Measurements from ENCODE around the gene SRC. TPM values are rescaled to one million over a fixed set of nuclear protein-coding genes. Genes with fewer than 3 reads are reported as not detected.

SRC gene
- total and polyA plus RNA-seq, 8 donors: 37.4 to 93.0 (median 71.5) TPM

- H3K27ac ChIP-seq: no peak overlapping the region
- no peaks in the 10 kb centered on the region for H3K27me3 ChIP-seq
- intact Hi-C loops (cut with DNase I): no loop called here
- ATAC-seq: no peak
- no peak overlapping the region for H3K4me3 ChIP-seq
- DNase-seq: no peak
- TF ChIP-seq, protein P1, sequence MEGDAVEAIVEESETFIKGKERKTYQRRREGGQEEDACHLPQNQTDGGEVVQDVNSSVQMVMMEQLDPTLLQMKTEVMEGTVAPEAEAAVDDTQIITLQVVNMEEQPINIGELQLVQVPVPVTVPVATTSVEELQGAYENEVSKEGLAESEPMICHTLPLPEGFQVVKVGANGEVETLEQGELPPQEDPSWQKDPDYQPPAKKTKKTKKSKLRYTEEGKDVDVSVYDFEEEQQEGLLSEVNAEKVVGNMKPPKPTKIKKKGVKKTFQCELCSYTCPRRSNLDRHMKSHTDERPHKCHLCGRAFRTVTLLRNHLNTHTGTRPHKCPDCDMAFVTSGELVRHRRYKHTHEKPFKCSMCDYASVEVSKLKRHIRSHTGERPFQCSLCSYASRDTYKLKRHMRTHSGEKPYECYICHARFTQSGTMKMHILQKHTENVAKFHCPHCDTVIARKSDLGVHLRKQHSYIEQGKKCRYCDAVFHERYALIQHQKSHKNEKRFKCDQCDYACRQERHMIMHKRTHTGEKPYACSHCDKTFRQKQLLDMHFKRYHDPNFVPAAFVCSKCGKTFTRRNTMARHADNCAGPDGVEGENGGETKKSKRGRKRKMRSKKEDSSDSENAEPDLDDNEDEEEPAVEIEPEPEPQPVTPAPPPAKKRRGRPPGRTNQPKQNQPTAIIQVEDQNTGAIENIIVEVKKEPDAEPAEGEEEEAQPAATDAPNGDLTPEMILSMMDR (IDR thresholded peaks at IDR 0.05): no peak
- H3K4me1 ChIP-seq: no peaks in the 10 kb centered on the region
- H3K9me3 ChIP-seq: no peaks in the 10 kb centered on the region
- H3K36me3 ChIP-seq: no peaks in the 10 kb centered on the region
Observed at GRCh38 chr20:37443596-37443995, 97.7 kb downstream of the SRC start.

GRCh38 chr20:37445041-37445440 lies 99.1 kb downstream of the SRC start:
- H3K36me3 ChIP-seq: no peaks in the 10 kb centered on the region
- H3K4me3 ChIP-seq: no peak overlapping the region
- H3K4me1 ChIP-seq: no peaks in the 10 kb centered on the region
- H3K27ac ChIP-seq: no peak overlapping the region
- DNase-seq (no peak), ATAC-seq (no peak)
- H3K9me3 ChIP-seq: no peaks in the 10 kb centered on the region
- H3K27me3 ChIP-seq: no peaks in the 10 kb centered on the region
- TF ChIP-seq, protein P1 (IDR thresholded peaks at IDR 0.05): no peak
- intact Hi-C loops (cut with DNase I): no loop called here

- intact Hi-C loops (cut with DNase I): no loop called here
- Histone ChIP-seq H3K36me3 (no peaks in the 10 kb centered on the region), H3K4me3 (no peak overlapping the region), H3K27me3 (no peaks in the 10 kb centered on the region), H3K27ac (no peak overlapping the region), H3K9me3 (no peaks in the 10 kb centered on the region), H3K4me1 (no peaks in the 10 kb centered on the region)
- ATAC-seq (no peak), DNase-seq (no peak)
- TF ChIP-seq, protein P1 (IDR thresholded peaks at IDR 0.05): no peak
Observed at GRCh38 chr20:37446286-37447032, 100.5 kb downstream of the SRC start.

DNA sequence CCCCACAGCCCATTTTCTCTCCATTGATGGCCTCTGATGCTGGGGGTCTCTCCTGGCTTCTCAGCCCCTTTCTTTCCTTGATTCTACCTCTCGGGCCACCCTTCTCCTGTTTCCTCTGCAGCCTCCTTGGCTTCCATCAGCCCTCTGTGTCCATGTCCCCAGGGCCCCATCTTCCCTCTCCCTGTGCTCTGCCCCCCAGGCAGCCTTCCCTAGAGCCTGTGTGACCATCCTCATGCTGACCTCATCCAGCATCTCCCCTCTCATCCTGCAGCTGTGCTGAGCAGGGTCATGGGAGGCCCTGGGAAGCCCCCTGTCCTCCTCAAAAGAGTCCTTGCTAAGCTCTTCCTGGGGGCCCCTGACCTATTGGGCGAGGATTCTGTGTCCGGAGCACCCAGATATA lies 101.7 kb downstream of the SRC start:
- DNase-seq (no peak), ATAC-seq (no peak)
- H3K36me3 ChIP-seq: no peaks in the 10 kb centered on the region
- no peak overlapping the region for H3K27ac ChIP-seq
- H3K9me3 ChIP-seq: no peaks in the 10 kb centered on the region
- no peaks in the 10 kb centered on the region for H3K4me1 ChIP-seq
- intact Hi-C loops (cut with DNase I): no loop called here
- H3K27me3 ChIP-seq: no peaks in the 10 kb centered on the region
- H3K4me3 ChIP-seq: no peak overlapping the region
- TF ChIP-seq, protein P1 (IDR thresholded peaks at IDR 0.05): no peak

DNA sequence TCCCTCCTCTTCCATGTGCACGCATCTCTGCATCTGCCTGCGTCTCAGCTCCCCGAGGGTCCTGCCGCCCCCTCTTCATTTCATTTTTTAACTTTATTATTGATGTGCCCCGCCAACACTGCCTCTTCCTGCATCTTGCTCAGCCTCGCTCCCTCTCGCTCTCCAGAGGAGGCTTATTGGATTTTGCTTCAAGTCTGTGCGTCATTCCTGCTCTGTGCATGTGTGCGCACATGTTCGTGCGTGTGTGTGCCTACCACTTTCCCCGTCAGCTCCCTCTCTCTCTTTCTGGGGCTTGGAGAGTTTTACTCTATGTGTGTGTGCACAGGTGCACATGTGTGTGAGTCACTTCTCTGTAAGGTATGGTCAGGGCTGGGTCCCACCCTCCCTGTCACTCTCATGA lies 103.3 kb downstream of the SRC start:
- intact Hi-C loops (cut with DNase I): no loop called here
- TF ChIP-seq, protein P1 (IDR thresholded peaks at IDR 0.05): no peak
- ATAC-seq (no peak), DNase-seq (no peak)
- H3K9me3 ChIP-seq: peaks cover 0 to 2% of the 10 kb centered on the region in 2 donors
- H3K4me3 ChIP-seq: no peak overlapping the region
- no peak overlapping the region for H3K27ac ChIP-seq
- no peaks in the 10 kb centered on the region for H3K4me1 ChIP-seq
- H3K36me3 ChIP-seq: no peaks in the 10 kb centered on the region
- H3K27me3 ChIP-seq: no peaks in the 10 kb centered on the region
